ENCODE data around the gene PIH1D2. TPM values are rescaled to one million over a fixed set of nuclear protein-coding genes. Genes with fewer than 3 reads are reported as not detected.

PIH1D2 gene
- total and polyA plus RNA-seq, 2 donors (not counting 3 experiments of a cell fraction or from before 2014, with no cell fraction given), result 0.51 to 1.3 TPM

DNA sequence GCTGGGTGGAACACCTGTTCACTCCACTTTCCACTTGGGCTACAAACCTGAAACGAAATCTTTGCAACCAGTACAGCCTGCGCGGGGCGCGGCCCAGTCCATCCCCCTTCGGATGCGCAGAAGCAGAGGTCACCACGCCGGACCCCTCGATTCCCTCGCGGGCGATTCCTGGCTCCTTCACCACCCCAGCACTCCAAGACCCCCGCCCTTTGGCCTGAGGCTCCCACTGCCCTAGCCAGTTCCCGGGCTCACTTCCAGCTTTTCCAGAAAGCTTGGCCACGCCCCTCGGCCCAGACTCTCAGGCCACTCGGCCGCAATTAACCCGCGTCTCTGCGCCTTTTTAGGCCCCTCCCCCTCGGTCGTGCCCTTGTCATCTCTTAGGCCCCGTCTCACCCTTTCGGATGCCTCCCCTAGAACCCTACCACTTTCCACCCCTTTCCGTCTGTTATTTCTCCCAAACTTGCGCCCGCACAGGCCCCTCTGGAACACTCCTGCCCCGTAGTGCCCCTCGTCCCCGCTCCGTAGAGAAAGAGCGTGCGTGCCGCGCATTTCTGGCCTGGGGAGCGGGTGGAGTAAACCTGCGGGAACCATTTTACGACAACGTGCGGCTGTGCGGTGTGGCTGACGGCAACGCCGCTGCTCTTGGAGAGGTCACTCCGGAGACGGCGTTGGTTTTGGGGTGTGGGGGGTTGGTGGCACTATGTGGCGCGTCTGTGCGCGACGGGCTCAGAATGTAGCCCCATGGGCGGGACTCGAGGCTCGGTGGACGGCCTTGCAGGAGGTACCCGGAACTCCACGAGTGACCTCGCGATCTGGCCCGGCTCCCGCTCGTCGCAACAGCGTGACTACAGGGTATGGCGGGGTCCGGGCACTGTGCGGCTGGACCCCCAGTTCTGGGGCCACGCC, 48.8 kb downstream of the PIH1D2 start, which contains the start of gene DLAT:
DLAT (plus strand) TSS at position 636 of the 906 bp plus-strand sequence; CDS start at position 701, 65 bp downstream.
- DNase-seq (ENCODE audit: low read depth, low spot score), result peak; percentile 81
- Histone ChIP-seq H3K9me1 (replicated peaks; ENCODE audit: control insufficient read depth, extremely low read depth, insufficient read depth, low read length) (no peaks in the 10 kb centered on the region), H3K4me2 (ENCODE audit: insufficient read depth, low read length) (peak within 1 kb of the TSS; percentile 93), H3K36me3 (ENCODE audit: control insufficient read depth in 2 of 2, extremely low read depth in 1 of 2, insufficient read depth in 2 of 2, low read length in 2 of 2) (peaks cover 6 to 9% of the 10 kb centered on the region in 2 experiments), H3K27me3 (ENCODE audit: control insufficient read depth in 2 of 2, insufficient read depth in 2 of 2, low read length in 2 of 2) (no peaks in the 10 kb centered on the region), H3K9me3 (replicated peaks; ENCODE audit: control insufficient read depth, insufficient read depth, low read length) (no peaks in the 10 kb centered on the region), H3K4me1 (ENCODE audit: control insufficient read depth, extremely low read depth, insufficient read depth, low read length) (peaks cover 11% of the 10 kb centered on the region), H3K27ac (ENCODE audit: insufficient read depth, low read depth, low read length) (peak within 1 kb of the TSS; percentile 64), H3K79me2 (ENCODE audit: control insufficient read depth, insufficient read depth, low read length) (peaks cover 9% of the 10 kb centered on the region), H3K4me3 (replicated peaks in 1 of 3; ENCODE audit: insufficient read depth in 1 of 3, low read depth in 1 of 3, low read length in 3 of 3) (peak within 1 kb of the TSS; percentile 63 to 86 (median 82)), H2AFZ (ENCODE audit: low read depth, low read length) (peak within 1 kb of the TSS; percentile 89), H3K9ac (replicated peaks; ENCODE audit: extremely low read depth, insufficient read depth, low read length) (peak within 1 kb of the TSS; percentile 78), H4K20me1 (replicated peaks; ENCODE audit: control insufficient read depth, extremely low read depth, insufficient read depth, low read length) (no peaks in the 10 kb centered on the region)
- no TSS peak for BruUV-seq (replicated peaks)
- TF ChIP-seq MYC (IDR thresholded peaks at IDR 0.05; ENCODE audit: low read depth, low read length) (peak; percentile 60), POLR2A (IDR thresholded peaks at IDR 0.05; ENCODE audit: low read depth, low read length) (peak; percentile 63), POLR2AphosphoS5 (IDR thresholded peaks at IDR 0.05; ENCODE audit: insufficient read depth, low read depth, low read length) (peak; percentile 49), GATA2 (IDR thresholded peaks at IDR 0.05; ENCODE audit: insufficient read depth, insufficient read length, low read depth, low read length) (no peak)
- TF ChIP-seq, protein P1, sequence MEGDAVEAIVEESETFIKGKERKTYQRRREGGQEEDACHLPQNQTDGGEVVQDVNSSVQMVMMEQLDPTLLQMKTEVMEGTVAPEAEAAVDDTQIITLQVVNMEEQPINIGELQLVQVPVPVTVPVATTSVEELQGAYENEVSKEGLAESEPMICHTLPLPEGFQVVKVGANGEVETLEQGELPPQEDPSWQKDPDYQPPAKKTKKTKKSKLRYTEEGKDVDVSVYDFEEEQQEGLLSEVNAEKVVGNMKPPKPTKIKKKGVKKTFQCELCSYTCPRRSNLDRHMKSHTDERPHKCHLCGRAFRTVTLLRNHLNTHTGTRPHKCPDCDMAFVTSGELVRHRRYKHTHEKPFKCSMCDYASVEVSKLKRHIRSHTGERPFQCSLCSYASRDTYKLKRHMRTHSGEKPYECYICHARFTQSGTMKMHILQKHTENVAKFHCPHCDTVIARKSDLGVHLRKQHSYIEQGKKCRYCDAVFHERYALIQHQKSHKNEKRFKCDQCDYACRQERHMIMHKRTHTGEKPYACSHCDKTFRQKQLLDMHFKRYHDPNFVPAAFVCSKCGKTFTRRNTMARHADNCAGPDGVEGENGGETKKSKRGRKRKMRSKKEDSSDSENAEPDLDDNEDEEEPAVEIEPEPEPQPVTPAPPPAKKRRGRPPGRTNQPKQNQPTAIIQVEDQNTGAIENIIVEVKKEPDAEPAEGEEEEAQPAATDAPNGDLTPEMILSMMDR (IDR thresholded peaks at IDR 0.05; ENCODE audit: extremely low read depth in 1 of 2, insufficient read depth in 1 of 2, low read depth in 1 of 2, low read length in 2 of 2), result no peak
- FAIRE-seq, result peak; percentile 79
- intact Hi-C loops (cut with micrococcal nuclease) (loop anchor here (1.0 to 2.0 kb wide), 2 partner anchors 146 to 154 kb away; partner anchors contain the start of genes ALG9, CFAP68 and FDXACB1), dilution Hi-C loops (cut with MboI; ENCODE audit: extremely low pct_ligation_motif_present, low sequenced_read_pairs) (no loop called here)
- ChIA-PET CTCF (interaction anchor here (0.9 kb wide), 1 partner anchor 93 kb away, joined by 3 read pairs; no protein-coding TSS in a partner anchor), POLR2A (no interaction called here)

Measured in endothelial cell of umbilical vein (primary cell).